K562 (cell line): ENCODE data around the gene CRADD. TPM values are rescaled to one million over a fixed set of nuclear protein-coding genes. Genes with fewer than 3 reads are reported as not detected.

Experiments
- KLF6 ChIP-seq: fragments of 250-450 bp; sonication (Bioruptor Pico); IDR thresholded peaks from 2 replicates; pipeline ENCODE4 v1.4.0; 2020; ENCODE audit warnings: mild to moderate bottlenecking, moderate library complexity, borderline replicate concordance
- MBD2 ChIP-seq: sonication (generic); IDR thresholded peaks from 2 replicates; pipeline ENCODE4 v1.6.1; 2016; ENCODE audit warnings: low read depth, borderline replicate concordance
- YY1 ChIP-seq, 3 experiments: IDR thresholded peaks; 2 replicates each; pipeline ENCODE4 v1.6.1; 2011; ENCODE audit warnings: low read length in 2 of 3, mild to moderate bottlenecking in 2 of 3, moderate library complexity in 2 of 3, borderline replicate concordance in 1 of 3, control low read depth in 1 of 3, low read depth in 1 of 3; ENCODE audit not compliant: insufficient read depth in 3 of 3, insufficient replicate concordance in 2 of 3, control insufficient read depth in 1 of 3, insufficient read length in 1 of 3; ENCODE audit errors: extremely low read depth in 1 of 3
- polyA plus RNA-seq, 8 experiments: library from polyadenylated mRNA; depleted of rRNA in 4 of 8; stranded (reverse) in 5 of 8; unstranded in 3 of 8; fragments of >200 nt; fragmentation: Nextera tagmentation in 2 of 8; fragmentation: Illumina TruSeq in 1 of 8; extraction: Ambion mirVana in 2 of 8; extraction: Trizol in 1 of 8; gene quantifications; 2 replicates each; pipeline versions ENCODE4 v1.2.1 to v1.2.3, GENCODE V29; 2011 to 2014; ENCODE audit warnings: inconsistent platforms in 1 of 8, missing spikeins in 1 of 8
- total RNA-seq, 7 experiments: library from RNA; depleted of rRNA in 6 of 7; stranded (reverse); fragments of >200 nt in 6 of 7; fragmentation: Illumina TruSeq in 2 of 7; extraction: Trizol in 2 of 7; gene quantifications; 2 replicates each; pipeline versions ENCODE4 v1.2.1 to v1.2.3, GENCODE V29; 2011 to 2021; ENCODE audit warnings: low replicate concordance in 1 of 7
- TF ChIP-seq, protein P1 (sequence below), 2 experiments: fragments of 450-650 bp; formaldehyde crosslinking in 1 of 2; IDR thresholded peaks; 2 replicates each; pipeline versions ENCODE4 v1.4.0 to v1.6.1; 2014 to 2020; ENCODE audit warnings: mild to moderate bottlenecking in 2 of 2, borderline replicate concordance in 1 of 2, low read depth in 1 of 2

Gene CRADD
- total and polyA plus RNA-seq, 9 of the 15 experiments (the other 6 are each of a cell fraction or from before 2014, with no cell fraction given), result 20.5 to 41.1 (median 25.9) TPM

- TF ChIP-seq, protein P1, sequence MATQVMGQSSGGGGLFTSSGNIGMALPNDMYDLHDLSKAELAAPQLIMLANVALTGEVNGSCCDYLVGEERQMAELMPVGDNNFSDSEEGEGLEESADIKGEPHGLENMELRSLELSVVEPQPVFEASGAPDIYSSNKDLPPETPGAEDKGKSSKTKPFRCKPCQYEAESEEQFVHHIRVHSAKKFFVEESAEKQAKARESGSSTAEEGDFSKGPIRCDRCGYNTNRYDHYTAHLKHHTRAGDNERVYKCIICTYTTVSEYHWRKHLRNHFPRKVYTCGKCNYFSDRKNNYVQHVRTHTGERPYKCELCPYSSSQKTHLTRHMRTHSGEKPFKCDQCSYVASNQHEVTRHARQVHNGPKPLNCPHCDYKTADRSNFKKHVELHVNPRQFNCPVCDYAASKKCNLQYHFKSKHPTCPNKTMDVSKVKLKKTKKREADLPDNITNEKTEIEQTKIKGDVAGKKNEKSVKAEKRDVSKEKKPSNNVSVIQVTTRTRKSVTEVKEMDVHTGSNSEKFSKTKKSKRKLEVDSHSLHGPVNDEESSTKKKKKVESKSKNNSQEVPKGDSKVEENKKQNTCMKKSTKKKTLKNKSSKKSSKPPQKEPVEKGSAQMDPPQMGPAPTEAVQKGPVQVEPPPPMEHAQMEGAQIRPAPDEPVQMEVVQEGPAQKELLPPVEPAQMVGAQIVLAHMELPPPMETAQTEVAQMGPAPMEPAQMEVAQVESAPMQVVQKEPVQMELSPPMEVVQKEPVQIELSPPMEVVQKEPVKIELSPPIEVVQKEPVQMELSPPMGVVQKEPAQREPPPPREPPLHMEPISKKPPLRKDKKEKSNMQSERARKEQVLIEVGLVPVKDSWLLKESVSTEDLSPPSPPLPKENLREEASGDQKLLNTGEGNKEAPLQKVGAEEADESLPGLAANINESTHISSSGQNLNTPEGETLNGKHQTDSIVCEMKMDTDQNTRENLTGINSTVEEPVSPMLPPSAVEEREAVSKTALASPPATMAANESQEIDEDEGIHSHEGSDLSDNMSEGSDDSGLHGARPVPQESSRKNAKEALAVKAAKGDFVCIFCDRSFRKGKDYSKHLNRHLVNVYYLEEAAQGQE (IDR thresholded peaks at IDR 0.05; ENCODE audit: borderline replicate concordance), result peak; percentile 12; the same call in 1 of the 2 replicates
- TF ChIP-seq, protein P1 (CRISPR knock-in tag; IDR thresholded peaks at IDR 0.05; ENCODE audit: low read depth), result no peak
- TF ChIP-seq MBD2 (no peak), KLF6 (0 out of 2 replicates have a peak, but pooled peaks have one; percentile 30), YY1 (IDR thresholded peaks at IDR 0.05; ENCODE audit: borderline replicate concordance in 1 of 3, control insufficient read depth in 1 of 3, extremely low read depth in 1 of 3, insufficient read depth in 3 of 3, insufficient read length in 1 of 3, insufficient replicate concordance in 2 of 3, low read depth in 1 of 3, low read length in 2 of 3) (no peak)
Measured at GRCh38 chr12:93943780-93944179, 266.6 kb downstream of the CRADD start (continued).
